Astrocyte (in vitro differentiated cells and primary cell): ENCODE measurements around the gene YWHAB.

ENCODE experiments used
- CTCF ChIP-seq: IDR thresholded peaks from 2 replicates; pipeline ENCODE4 v1.5.1; 2011; ENCODE audit warnings: low read depth, mild to moderate bottlenecking, inconsistent platforms, low read length, moderate library complexity; ENCODE audit not compliant: insufficient read depth
- EZH2 ChIP-seq: IDR thresholded peaks from 2 replicates; pipeline ENCODE4 v1.6.1; 2012; ENCODE audit warnings: mild to moderate bottlenecking, low read length, inconsistent platforms; ENCODE audit not compliant: insufficient read depth

- TF ChIP-seq CTCF (no peak), EZH2 (no peak)
Measured at GRCh38 chr20:44924541-44924940, 39.0 kb downstream of the YWHAB start.
